ENCODE measurements around the gene ATP7B.
"Not testable (repeated sequence)": the region's sequence is repeated elsewhere in the genome, so short reads cannot be mapped to it uniquely, and the experiment has no call there.

Gene ATP7B

GRCh38 chr13:52006523-52007245 lies 4.6 kb downstream of the ATP7B start:
- no peak for DNase-seq (ENCODE audit: low read depth in 2 of 2)

GRCh38 chr13:52005841-52006522 lies 5.3 kb downstream of the ATP7B start:
- DNase-seq (ENCODE audit: low read depth in 2 of 2): no peak

- no peak for DNase-seq (ENCODE audit: low read depth in 2 of 2)
These were observed 6.6 kb downstream of the ATP7B start for GRCh38 chr13:52004511-52005170.

- no peak for DNase-seq (ENCODE audit: low read depth in 2 of 2)
These were observed 7.7 kb downstream of the ATP7B start for GRCh38 chr13:52003541-52003940.

GRCh38 chr13:52002361-52002760 lies 8.9 kb downstream of the ATP7B start:
- DNase-seq (ENCODE audit: low read depth in 2 of 2): no peak

- DNase-seq (ENCODE audit: low read depth in 2 of 2): no peak
These were observed 10.0 kb downstream of the ATP7B start for GRCh38 chr13:52001120-52001731.

GRCh38 chr13:51999921-52000320 lies 11.3 kb downstream of the ATP7B start:
- no peak for DNase-seq (ENCODE audit: low read depth in 2 of 2)

GRCh38 chr13:51999510-51999911 lies 11.7 kb downstream of the ATP7B start:
- no peak for DNase-seq (ENCODE audit: low read depth in 2 of 2)

GRCh38 chr13:51998723-51999509 lies 12.3 kb downstream of the ATP7B start:
- no peak for DNase-seq (ENCODE audit: low read depth in 2 of 2)

GRCh38 chr13:51997641-51998330 lies 13.5 kb downstream of the ATP7B start:
- no peak for DNase-seq (ENCODE audit: low read depth in 2 of 2)

GRCh38 chr13:51997186-51997585 lies 14.1 kb downstream of the ATP7B start:
- no peak for DNase-seq (ENCODE audit: low read depth in 2 of 2)

GRCh38 chr13:51996641-51997040 lies 14.6 kb downstream of the ATP7B start:
- no peak for DNase-seq (ENCODE audit: low read depth in 2 of 2)

- DNase-seq (ENCODE audit: low read depth in 2 of 2): no peak
These were observed 15.3 kb downstream of the ATP7B start for GRCh38 chr13:51995677-51996551.

GRCh38 chr13:51993713-51994112 lies 17.5 kb downstream of the ATP7B start:
- DNase-seq (ENCODE audit: low read depth in 2 of 2): no peak

- DNase-seq (ENCODE audit: low read depth in 2 of 2): no peak
These were observed 22.1 kb downstream of the ATP7B start for GRCh38 chr13:51988988-51989618.

- not testable (repeated sequence) for DNase-seq (ENCODE audit: low read depth in 2 of 2)
These were observed 26.3 kb downstream of the ATP7B start for GRCh38 chr13:51984904-51985303.

- not testable (repeated sequence) for DNase-seq (ENCODE audit: low read depth in 2 of 2)
These were observed 28.0 kb downstream of the ATP7B start for GRCh38 chr13:51983292-51983691.

GRCh38 chr13:51981355-51981754 lies 29.9 kb downstream of the ATP7B start:
- no peak for DNase-seq (ENCODE audit: low read depth in 2 of 2)

GRCh38 chr13:51980908-51981307 lies 30.3 kb downstream of the ATP7B start:
- no peak for DNase-seq (ENCODE audit: low read depth in 2 of 2)

Data from stimulated activated CD4-positive, alpha-beta T cell treated with anti-CD3 and anti-CD28 coated beads, Interleukin-12 subunit alpha, Interleukin-12 subunit beta, amount 100 ng/mL, for 24 hours (primary cell).